Adrenal gland (tissue), 12 donors: ENCODE data around the gene CC2D2B. TPM values are rescaled to one million over a fixed set of nuclear protein-coding genes. Genes with fewer than 3 reads are reported as not detected.
"Not testable (repeated sequence)": the region's sequence is repeated elsewhere in the genome, so short reads cannot be mapped to it uniquely, and the experiment has no call there.

Experiments
- DNase-seq, 7 donors: peaks; one replicate each; pipeline ENCODE4 v3.0.0-alpha.2; 2019 to 2020
- H3K27ac ChIP-seq, 5 donors: fragments of 200-600 bp; sonication (generic) in 4 of 5; 1 replicate in 3 of 5; 2 replicates in 2 of 5; pipeline versions ENCODE4 v1.5.1 to v1.8.0; 2016 to 2020; ENCODE audit warnings: mild to moderate bottlenecking in 1 of 5
- H3K27me3 ChIP-seq: fragments of 200-600 bp; 2 replicates; pipeline ENCODE4 v1.8.0; 2021
- H3K36me3 ChIP-seq, 2 donors: fragments of 200-600 bp; replicated peaks in 1 of 2; 1 replicate in 1 of 2; 2 replicates in 1 of 2; pipeline versions ENCODE4 v1.5.1 to v1.8.0; 2018 to 2022
- H3K4me1 ChIP-seq, 2 donors: fragments of 200-600 bp; replicated peaks in 1 of 2; 1 replicate in 1 of 2; 2 replicates in 1 of 2; pipeline versions ENCODE4 v1.5.1 to v1.8.0; 2018 to 2021
- H3K4me3 ChIP-seq, 4 donors: fragments of 200-600 bp; sonication (generic) in 3 of 4; one replicate each; pipeline ENCODE4 v1.5.1; 2016 to 2018
- H3K9me3 ChIP-seq, 3 donors: fragments of 200-600 bp; sonication (generic) in 1 of 3; replicated peaks in 1 of 3; 1 replicate in 2 of 3; 2 replicates in 1 of 3; pipeline versions ENCODE4 v1.5.1 to v1.8.0; 2016 to 2021
- CTCF ChIP-seq, 6 experiments: fragments of 450-650 bp in 4 of 6; fragments of 200-600 bp in 2 of 6; sonication (generic) in 1 of 6; IDR thresholded peaks; 1 replicate in 5 of 6; 2 replicates in 1 of 6; pipeline versions ENCODE4 v1.5.1 to v1.8.0; 2016 to 2021; ENCODE audit warnings: antibody characterized with exemption in 6 of 6, mild to moderate bottlenecking in 2 of 6, moderate library complexity in 1 of 6
- POLR2A ChIP-seq, 2 donors: fragments of 450-650 bp; IDR thresholded peaks; one replicate each; pipeline ENCODE4 v1.6.1; 2017; ENCODE audit warnings: antibody characterized with exemption in 2 of 2, mild to moderate bottlenecking in 2 of 2, moderate library complexity in 1 of 2
- WGBS, 4 donors: extraction: QIAGEN DNeasy Blood & Tissue Kit in 2 of 4; methylation state at CpG; one replicate each; pipeline versions ENCODE4 v1.1.5 to v1.1.7; 2013 to 2017; 5-methylcytosine and 5-hydroxymethylcytosine counted together
- intact Hi-C, 2 donors: fragments of 100-400 bp; cut with DNase I; formaldehyde crosslinking; loops; one replicate each; pipeline versions ENCODE4 v1.14.1 to v1.15.0; 2022 to 2023
- polyA plus RNA-seq, 3 donors: library from polyadenylated mRNA; stranded (reverse); fragments of 200-250 nt in 2 of 3; fragments of 350-450 nt in 1 of 3; fragmentation: Illumina TruSeq in 1 of 3; extraction: RNeasy Lipid Tissue Mini Kit (QIAGEN cat#74804) in 1 of 3; gene quantifications; one replicate each; pipeline ENCODE4 v1.2.3, GENCODE V29; 2013 to 2014
- total RNA-seq, 9 donors: library from RNA; depleted of rRNA in 4 of 9; stranded (reverse); fragments of >200 nt in 4 of 9; fragments of 120-200 nt in 1 of 9; fragmentation: NEBNext Ultra II Directional in 1 of 9; extraction: Animal tissue kit (Norgen Biotek cat#: 25700) in 1 of 9; gene quantifications; one replicate each; pipeline versions ENCODE4 v1.1.0 to v1.2.4, GENCODE V29; 2013 to 2023
- donor health status: healthy with polysubstance abuse.
- donor health status: Bipolar disorder and iron deficiency.
- donor health status: DM: yes; HTN: yes; CAD: no.
- donor health status: DM: no; HTN: no; CAD: no.
- donor health status: DM: no; HTN: no; CAD: no.
- donor health status: DM: yes; HTN: yes; CAD: no.

CC2D2B gene
- total and polyA plus RNA-seq, 12 donors: 0.29 to 3.4 (median 0.99) TPM; not detected in 1

DNA sequence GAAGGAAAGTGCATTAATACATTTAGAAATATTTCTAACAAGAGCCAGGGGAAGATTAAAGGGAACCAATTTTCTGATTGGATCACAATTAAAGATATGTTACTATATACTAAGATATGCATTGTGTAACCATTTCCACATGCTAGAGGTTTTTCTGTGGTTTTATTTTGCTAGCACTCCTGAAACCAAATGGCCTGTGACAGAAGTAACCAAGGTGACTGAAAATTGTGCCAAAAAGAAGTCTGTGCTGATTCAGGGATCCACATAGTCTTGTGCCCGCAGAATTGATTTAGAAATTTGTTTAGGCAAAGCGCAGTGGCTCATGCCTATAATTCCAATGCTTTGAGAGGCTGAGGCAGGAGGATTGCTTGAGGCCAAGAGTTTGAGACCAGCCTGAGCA lies 1.8 kb downstream of the CC2D2B start:
- Histone ChIP-seq H3K36me3 (no peaks in the 10 kb centered on the region), H3K27ac (no peak overlapping the region), H3K27me3 (no peaks in the 10 kb centered on the region), H3K4me3 (no peak overlapping the region), H3K4me1 (peaks cover 8 to 14% of the 10 kb centered on the region in 2 donors), H3K9me3 (no peaks in the 10 kb centered on the region)
- no peak for DNase-seq
- intact Hi-C loops: no loop called here
- no peak for TF ChIP-seq CTCF (IDR thresholded peaks at IDR 0.05)
- no peak for TF ChIP-seq POLR2A (IDR thresholded peaks at IDR 0.05)
- 78 to 97% (median 91%) methylated on average over 1 to 2 of the region's 2 CpGs for WGBS, 4 donors

GRCh38 chr10:95916039-95916438 lies 8.3 kb downstream of the CC2D2B start:
- intact Hi-C loops, H3K9me3 ChIP-seq, H3K27ac ChIP-seq, H3K4me1 ChIP-seq, H3K36me3 ChIP-seq, DNase-seq, H3K4me3 ChIP-seq, H3K27me3 ChIP-seq: not testable (repeated sequence)

DNA sequence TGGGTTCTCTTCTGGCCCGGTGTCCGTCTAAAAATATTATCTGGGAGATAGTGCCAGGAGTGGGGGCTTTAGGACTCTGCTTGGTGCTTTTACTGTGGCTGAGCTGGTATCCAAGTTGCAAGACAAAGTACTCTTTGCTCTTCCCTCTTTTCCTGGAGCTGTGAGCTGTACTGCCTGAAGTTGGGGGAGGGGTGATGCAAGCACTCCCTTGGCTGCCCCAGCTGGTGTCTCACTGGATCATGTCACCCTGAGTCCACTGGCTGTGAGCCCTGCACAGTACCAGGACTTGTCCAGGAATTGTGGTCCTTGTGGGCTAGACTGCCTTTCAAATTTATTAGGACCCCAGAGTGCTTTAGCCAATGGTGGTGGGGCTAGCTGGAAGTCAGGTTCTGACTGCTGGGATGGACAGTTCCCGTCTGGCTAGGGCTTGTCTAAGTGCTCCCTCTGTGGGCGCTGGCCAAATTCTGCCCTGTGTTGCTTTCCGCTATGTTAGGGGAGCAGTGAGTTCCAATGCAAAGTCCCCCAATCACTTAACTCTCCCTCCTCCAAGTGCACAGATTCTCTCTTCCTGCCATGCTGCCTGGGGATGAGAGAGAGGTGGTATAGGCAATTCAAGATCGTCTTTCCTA lies 13.1 kb downstream of the CC2D2B start:
- no peak overlapping the region for H3K4me3 ChIP-seq
- TF ChIP-seq POLR2A (IDR thresholded peaks at IDR 0.05) (no peak), CTCF (IDR thresholded peaks at IDR 0.05) (no peak)
- WGBS, 4 donors: 93 to 95% (median 94%) methylated on average over 6 of the region's 6 CpGs
- DNase-seq: no peak
- H3K9me3 ChIP-seq: no peaks in the 10 kb centered on the region
- H3K27me3 ChIP-seq: no peaks in the 10 kb centered on the region
- H3K27ac ChIP-seq: no peak overlapping the region
- no peaks in the 10 kb centered on the region for H3K36me3 ChIP-seq
- intact Hi-C loops: no loop called here
- H3K4me1 ChIP-seq: no peaks in the 10 kb centered on the region

GRCh38 chr10:95925033-95925432 lies 17.3 kb downstream of the CC2D2B start:
- intact Hi-C loops: no loop called here
- no peak overlapping the region for H3K27ac ChIP-seq
- no peak for DNase-seq
- no peaks in the 10 kb centered on the region for H3K9me3 ChIP-seq
- no peak overlapping the region for H3K4me3 ChIP-seq
- no peak for TF ChIP-seq CTCF (IDR thresholded peaks at IDR 0.05)
- no peaks in the 10 kb centered on the region for H3K27me3 ChIP-seq
- H3K36me3 ChIP-seq: no peaks in the 10 kb centered on the region
- no peaks in the 10 kb centered on the region for H3K4me1 ChIP-seq
- 86 to 91% (median 90%) methylated on average over 3 of the region's 3 CpGs for WGBS, 4 donors

- intact Hi-C loops: no loop called here
- no peak overlapping the region for H3K27ac ChIP-seq
- H3K4me3 ChIP-seq: no peak overlapping the region
- peaks cover 0 to 8% (median 6%) of the 10 kb centered on the region in 3 donors for H3K9me3 ChIP-seq
- no peaks in the 10 kb centered on the region for H3K4me1 ChIP-seq
- DNase-seq: no peak
- H3K27me3 ChIP-seq: no peaks in the 10 kb centered on the region
- no peak for TF ChIP-seq POLR2A (IDR thresholded peaks at IDR 0.05)
- no peak for TF ChIP-seq CTCF (IDR thresholded peaks at IDR 0.05)
- H3K36me3 ChIP-seq: no peaks in the 10 kb centered on the region
- 86 to 97% (median 90%) methylated on average over 2 of the region's 2 CpGs for WGBS, 4 donors
Measured at GRCh38 chr10:95935429-95935828, 27.7 kb downstream of the CC2D2B start.
